Mesendoderm (in vitro differentiated cells): ENCODE data around the gene PROCR. TPM values are rescaled to one million over a fixed set of nuclear protein-coding genes. Genes with fewer than 3 reads are reported as not detected.
A peak's percentile ranks its signal among the peaks of the same experiment; 100 is the strongest.

ENCODE experiments used
- DNase-seq: peaks from one replicate; pipeline ENCODE4 v3.0.0; 2013
- H2AK5ac ChIP-seq: 2 replicates; pipeline ENCODE4 v1.6.1; 2013; ENCODE audit warnings: low read length, inconsistent platforms
- H2BK120ac ChIP-seq: 2 replicates; pipeline ENCODE4 v1.6.1; 2013; ENCODE audit warnings: low read depth, mild to moderate bottlenecking, low read length, moderate library complexity, mixed read lengths
- H2BK15ac ChIP-seq: replicated peaks from 2 replicates; pipeline ENCODE4 v1.6.1; 2013; ENCODE audit warnings: low read depth, mild to moderate bottlenecking, moderate library complexity
- H2BK5ac ChIP-seq: 2 replicates; pipeline ENCODE4 v1.6.1; 2013; ENCODE audit warnings: low read length, inconsistent platforms
- H3K18ac ChIP-seq: 2 replicates; pipeline ENCODE4 v1.6.1; 2013; ENCODE audit warnings: mild to moderate bottlenecking, low read length, mixed read lengths
- H3K23ac ChIP-seq: one replicate; pipeline ENCODE4 v1.6.1; 2013; ENCODE audit warnings: low read length
- H3K27ac ChIP-seq: 2 replicates; pipeline ENCODE4 v1.5.1; 2013; ENCODE audit warnings: low read depth, mild to moderate bottlenecking, inconsistent platforms, low read length, moderate library complexity
- H3K27me3 ChIP-seq: 2 replicates; pipeline ENCODE4 v1.6.1; 2013; ENCODE audit warnings: low read length, control low read depth, mild to moderate bottlenecking, inconsistent platforms; ENCODE audit not compliant: insufficient read depth, poor library complexity
- H3K36me3 ChIP-seq: 2 replicates; pipeline ENCODE4 v1.6.1; 2013; ENCODE audit warnings: low read length, inconsistent platforms; ENCODE audit not compliant: control insufficient read depth, insufficient read depth
- H3K4ac ChIP-seq: one replicate; pipeline ENCODE4 v1.6.1; 2013; ENCODE audit warnings: low read depth, mild to moderate bottlenecking, low read length, moderate library complexity
- H3K4me1 ChIP-seq: 2 replicates; pipeline ENCODE4 v1.6.1; 2013; ENCODE audit warnings: low read depth, low read length, inconsistent platforms; ENCODE audit not compliant: control insufficient read depth
- H3K4me2 ChIP-seq: 2 replicates; pipeline ENCODE4 v1.6.1; 2013; ENCODE audit warnings: low read length
- H3K4me3 ChIP-seq: 2 replicates; pipeline ENCODE4 v1.5.1; 2013; ENCODE audit warnings: mild to moderate bottlenecking, low read length
- H3K56ac ChIP-seq: one replicate; pipeline ENCODE4 v1.6.1; 2013; ENCODE audit warnings: low read length
- H3K79me1 ChIP-seq: 2 replicates; pipeline ENCODE4 v1.6.1; 2013; ENCODE audit warnings: low read length, inconsistent platforms
- H3K79me2 ChIP-seq: 2 replicates; pipeline ENCODE4 v1.6.1; 2013; ENCODE audit warnings: mild to moderate bottlenecking, low read length; ENCODE audit not compliant: control insufficient read depth, insufficient read depth
- H3K9ac ChIP-seq: 2 replicates; pipeline ENCODE4 v1.6.1; 2013; ENCODE audit warnings: low read length, inconsistent platforms
- H4K5ac ChIP-seq: one replicate; pipeline ENCODE4 v1.6.1; 2013; ENCODE audit warnings: low read length
- H4K8ac ChIP-seq: one replicate; pipeline ENCODE4 v1.6.1; 2013; ENCODE audit warnings: low read depth, mild to moderate bottlenecking, control low read depth, low read length, moderate library complexity
- WGBS: extraction: QIAGEN DNeasy Blood & Tissue Kit; methylation state at CpG from one replicate; pipeline ENCODE4 v1.1.7; 2013; ENCODE audit warnings: low lambda C conversion rate, missing lambda C conversion rate; ENCODE audit not compliant: insufficient coverage; ENCODE audit errors: extremely low coverage; 5-methylcytosine and 5-hydroxymethylcytosine counted together
- polyA plus RNA-seq, 2 experiments: library from polyadenylated mRNA; stranded (reverse); fragments of 200-250 nt; gene quantifications; one replicate each; pipeline ENCODE4 v1.2.3, GENCODE V29; 2013

Gene PROCR
- 7.1 TPM for polyA plus RNA-seq (2013, experiment 1 of 2)
- polyA plus RNA-seq (2013, experiment 2 of 2) = 8.0 TPM

GRCh38 chr20:35171753-35172433 is at the start of gene PROCR:
PROCR (plus strand) TSS chr20:35172072; CDS start chr20:35172155, 83 bp downstream.
- peaks cover 2% of the 10 kb centered on the region for H3K4me1 ChIP-seq
- no peak within 1 kb of the TSS for H3K23ac ChIP-seq
- no peak within 1 kb of the TSS for H2AK5ac ChIP-seq
- no peaks in the 10 kb centered on the region for H3K27me3 ChIP-seq
- peak within 1 kb of the TSS; percentile 10 for H3K4me2 ChIP-seq
- no peak within 1 kb of the TSS for H2BK120ac ChIP-seq
- no peaks in the 10 kb centered on the region for H3K36me3 ChIP-seq
- H4K8ac ChIP-seq = no peak within 1 kb of the TSS
- no CpG with 5 or more reads among the region's 16 CpGs for WGBS
- H2BK5ac ChIP-seq = no peak within 1 kb of the TSS
- peak; percentile 94 for DNase-seq
- H3K56ac ChIP-seq = peak within 1 kb of the TSS; percentile 83
- no peaks in the 10 kb centered on the region for H3K79me2 ChIP-seq
- no peak within 1 kb of the TSS for H3K18ac ChIP-seq
- no peaks in the 10 kb centered on the region for H3K79me1 ChIP-seq
- H3K27ac ChIP-seq = no peak within 1 kb of the TSS
- H3K9ac ChIP-seq = peak within 1 kb of the TSS; percentile 36
- no peak within 1 kb of the TSS for H4K5ac ChIP-seq
- no peak within 1 kb of the TSS for H3K4me3 ChIP-seq
- H2BK15ac ChIP-seq = no peak within 1 kb of the TSS
- H3K4ac ChIP-seq = no peak within 1 kb of the TSS

GRCh38 chr20:35122756-35123405 is 49.0 kb upstream of the PROCR start:
- Histone ChIP-seq H2BK15ac (no peak overlapping the region), H3K27me3 (no peaks in the 10 kb centered on the region)
- no CpG with 5 or more reads among the region's 5 CpGs for WGBS

GRCh38 chr20:35125753-35126152 is 46.1 kb upstream of the PROCR start:
- Histone ChIP-seq H2BK5ac (no peak overlapping the region), H4K5ac (no peak overlapping the region), H2BK15ac (no peak overlapping the region), H3K4me3 (no peak overlapping the region), H3K4ac (no peak overlapping the region), H2BK120ac (no peak overlapping the region), H3K4me1 (no peaks in the 10 kb centered on the region), H3K4me2 (no peak overlapping the region), H3K27me3 (no peaks in the 10 kb centered on the region), H4K8ac (no peak overlapping the region), H3K79me2 (no peaks in the 10 kb centered on the region), H3K79me1 (no peaks in the 10 kb centered on the region), H3K27ac (no peak overlapping the region), H3K9ac (no peak overlapping the region), H3K56ac (no peak overlapping the region), H2AK5ac (no peak overlapping the region), H3K36me3 (no peaks in the 10 kb centered on the region), H3K23ac (no peak overlapping the region), H3K18ac (no peak overlapping the region)
- no CpG with 5 or more reads among the region's 5 CpGs for WGBS
- DNase-seq = no peak

More at GRCh38 chr20:35122756-35123405, 49.0 kb upstream of the PROCR start:
- no peak for DNase-seq
- no peak overlapping the region for H4K8ac ChIP-seq
- no peak overlapping the region for H3K4me2 ChIP-seq
- H3K18ac ChIP-seq = no peak overlapping the region
- no peak overlapping the region for H3K9ac ChIP-seq
- no peak overlapping the region for H2BK120ac ChIP-seq
- H3K36me3 ChIP-seq = no peaks in the 10 kb centered on the region
- H3K4ac ChIP-seq = no peak overlapping the region
- H3K79me1 ChIP-seq = no peaks in the 10 kb centered on the region
- H4K5ac ChIP-seq = no peak overlapping the region
- H3K56ac ChIP-seq = no peak overlapping the region
- H3K27ac ChIP-seq = no peak overlapping the region
- H3K4me3 ChIP-seq = no peak overlapping the region
- no peak overlapping the region for H2BK5ac ChIP-seq
- H2AK5ac ChIP-seq = no peak overlapping the region
- H3K4me1 ChIP-seq = no peaks in the 10 kb centered on the region
- no peaks in the 10 kb centered on the region for H3K79me2 ChIP-seq
- H3K23ac ChIP-seq = no peak overlapping the region

- no peak overlapping the region for H3K9ac ChIP-seq
- no peaks in the 10 kb centered on the region for H3K79me2 ChIP-seq
- H2BK120ac ChIP-seq = no peak overlapping the region
- no peak overlapping the region for H2BK5ac ChIP-seq
- no peaks in the 10 kb centered on the region for H3K4me1 ChIP-seq
- H4K5ac ChIP-seq = no peak overlapping the region
- no peaks in the 10 kb centered on the region for H3K36me3 ChIP-seq
- H3K56ac ChIP-seq = no peak overlapping the region
- H2AK5ac ChIP-seq = no peak overlapping the region
- H3K23ac ChIP-seq = no peak overlapping the region
- no peak overlapping the region for H3K27ac ChIP-seq
- H3K18ac ChIP-seq = no peak overlapping the region
- no peak overlapping the region for H3K4me2 ChIP-seq
- no peak overlapping the region for H4K8ac ChIP-seq
- no peak overlapping the region for H2BK15ac ChIP-seq
- WGBS = 100% methylated on average over 1 of the region's 2 CpGs
- H3K79me1 ChIP-seq = no peaks in the 10 kb centered on the region
- H3K27me3 ChIP-seq = no peaks in the 10 kb centered on the region
- no peak for DNase-seq
- H3K4ac ChIP-seq = no peak overlapping the region
- H3K4me3 ChIP-seq = no peak overlapping the region
Measured at GRCh38 chr20:35129647-35130069, 42.2 kb upstream of the PROCR start.

GRCh38 chr20:35131934-35132333 is 39.9 kb upstream of the PROCR start:
- WGBS = no CpG with 5 or more reads among the region's 4 CpGs
- no peak overlapping the region for H3K4ac ChIP-seq
- no peaks in the 10 kb centered on the region for H3K79me1 ChIP-seq

More at GRCh38 chr20:35131934-35132333, 39.9 kb upstream of the PROCR start:
- no peak overlapping the region for H2BK15ac ChIP-seq
- no peak overlapping the region for H3K23ac ChIP-seq
- H3K4me1 ChIP-seq = no peaks in the 10 kb centered on the region
- no peak overlapping the region for H2AK5ac ChIP-seq
- H3K36me3 ChIP-seq = no peaks in the 10 kb centered on the region
- H3K27me3 ChIP-seq = no peaks in the 10 kb centered on the region
- no peak overlapping the region for H2BK120ac ChIP-seq
- no peak overlapping the region for H3K18ac ChIP-seq
- no peak overlapping the region for H3K56ac ChIP-seq
- no peak overlapping the region for H3K4me2 ChIP-seq
- H4K5ac ChIP-seq = no peak overlapping the region
- no peak overlapping the region for H3K4me3 ChIP-seq
- no peak overlapping the region for H2BK5ac ChIP-seq
- H3K9ac ChIP-seq = no peak overlapping the region
- no peak for DNase-seq
- no peak overlapping the region for H3K27ac ChIP-seq
- no peak overlapping the region for H4K8ac ChIP-seq
- H3K79me2 ChIP-seq = no peaks in the 10 kb centered on the region
